HepG2 (cell line): ENCODE measurements around the gene CA11. TPM values are rescaled to one million over a fixed set of nuclear protein-coding genes. Genes with fewer than 3 reads are reported as not detected.

ENCODE experiments used
- ATAC-seq: fragments of 200-7000 bp; cut with Tn5 transposase; 3 replicates; pipeline ENCODE4 v1.9.1; 2020; ENCODE audit warnings: mild to moderate bottlenecking, moderate library complexity
- BruUV-seq: library from RNA; stranded (reverse); fragments of 400-500 nt; replicated peaks from 2 replicates; lab custom pipeline; 2021; lab: Mats Ljungman, UMichigan
- CTCF ChIA-PET: fragments of 300-600 bp; formaldehyde crosslinking; extraction: SDS; loops from one replicate; lab custom pipeline; 2021; ENCODE audit warnings: low total read pairs, inconsistent platforms, low intra/inter-chr PET ratio; lab: Yijun Ruan, JAX
- POLR2A ChIA-PET: fragments of 350-600 bp; sonication (Branson Sonifier 250); formaldehyde crosslinking; loops from one replicate; lab custom pipeline; 2020; ENCODE audit warnings: antibody characterized with exemption, inconsistent platforms; lab: Yijun Ruan, JAX
- DNase-seq: peaks from one replicate; pipeline ENCODE4 v3.0.0-alpha.2; 2015; ENCODE audit warnings: low spot score
- FAIRE-seq: peaks from 3 replicates; lab custom pipeline; 2011; peaks lifted over from hg19 to GRCh38; lab: Jason Lieb, UNC
- H2AFZ ChIP-seq: one replicate; pipeline ENCODE4 v1.6.1; 2011; ENCODE audit warnings: low read length, inconsistent platforms
- H3K27ac ChIP-seq: fragments of 300-600 bp; 3 replicates; pipeline ENCODE4 v1.8.0; 2011; ENCODE audit warnings: mixed run types, mild to moderate bottlenecking, mixed read lengths, low read length, inconsistent platforms; ENCODE audit not compliant: insufficient read depth; ENCODE audit errors: extremely low read length
- H3K27me3 ChIP-seq, 2 experiments: fragments of 200-600 bp in 1 of 2; 2 replicates in 1 of 2; 3 replicates in 1 of 2; pipeline versions ENCODE4 v1.6.0 to v1.8.0; 2011; ENCODE audit warnings: low read length in 2 of 2, mild to moderate bottlenecking in 2 of 2, moderate library complexity in 2 of 2, inconsistent platforms in 1 of 2; ENCODE audit not compliant: insufficient read depth in 2 of 2, control insufficient read depth in 1 of 2
- H3K36me3 ChIP-seq, 2 experiments: fragments of 200-600 bp in 1 of 2; replicated peaks in 1 of 2; 2 replicates in 1 of 2; 3 replicates in 1 of 2; pipeline versions ENCODE4 v1.5.1 to v1.8.0; 2011; ENCODE audit warnings: low read length in 2 of 2, inconsistent platforms in 1 of 2; ENCODE audit not compliant: insufficient read depth in 2 of 2, control insufficient read depth in 1 of 2
- H3K4me1 ChIP-seq: 2 replicates; pipeline ENCODE4 v1.5.1; 2012; ENCODE audit warnings: low read length, inconsistent platforms; ENCODE audit not compliant: insufficient read depth
- H3K4me2 ChIP-seq: 2 replicates; pipeline ENCODE4 v1.6.0; 2011; ENCODE audit warnings: low read depth, low read length, inconsistent platforms
- H3K4me3 ChIP-seq, 3 experiments: fragments of 200-600 bp in 1 of 3; sonication (generic), shearing (Covaris generic) in 1 of 3; replicated peaks in 1 of 3; 2 replicates each; pipeline ENCODE4 v1.5.1; 2011 to 2016; ENCODE audit warnings: low read length in 3 of 3, inconsistent platforms in 2 of 3, low read depth in 2 of 3, mild to moderate bottlenecking in 2 of 3, control low read depth in 1 of 3, mixed read lengths in 1 of 3; ENCODE audit not compliant: insufficient read depth in 1 of 3
- H3K79me2 ChIP-seq: one replicate; pipeline ENCODE4 v1.6.1; 2011; ENCODE audit warnings: low read length, inconsistent platforms; ENCODE audit not compliant: insufficient read depth
- H3K9ac ChIP-seq: 2 replicates; pipeline ENCODE4 v1.6.0; 2011; ENCODE audit warnings: mild to moderate bottlenecking, low read depth, low read length, inconsistent platforms; ENCODE audit not compliant: insufficient read depth
- H3K9me3 ChIP-seq: 2 replicates; pipeline ENCODE4 v1.5.1; 2012; ENCODE audit warnings: mild to moderate bottlenecking, low read length
- H4K20me1 ChIP-seq: 2 replicates; pipeline ENCODE4 v1.6.0; 2011; ENCODE audit warnings: inconsistent platforms, mild to moderate bottlenecking, low read length, moderate library complexity; ENCODE audit not compliant: insufficient read depth
- FOXA1 ChIP-seq, 2 experiments: fragments of 450-650 bp in 1 of 2; sonication (generic) in 1 of 2; formaldehyde crosslinking in 1 of 2; IDR thresholded peaks; 2 replicates each; pipeline versions ENCODE4 v1.4.0 to v1.6.1; 2016 to 2020; ENCODE audit warnings: missing genetic modification reagents in 1 of 2
- FOXK1 ChIP-seq: sonication (generic); formaldehyde crosslinking; IDR thresholded peaks from 2 replicates; pipeline ENCODE4 v1.4.0; 2020; ENCODE audit warnings: low read depth, missing genetic modification reagents, borderline replicate concordance
- GLMP ChIP-seq: sonication (generic); formaldehyde crosslinking; IDR thresholded peaks from 2 replicates; pipeline ENCODE4 v1.9.0; 2021; ENCODE audit warnings: missing genetic modification reagents, mild to moderate bottlenecking, borderline replicate concordance
- MXD3 ChIP-seq: IDR thresholded peaks from 2 replicates; pipeline ENCODE4 v1.6.1; 2016; ENCODE audit warnings: mild to moderate bottlenecking, missing biosample characterization, missing genetic modification reagents
- NFYB ChIP-seq: sonication (generic); formaldehyde crosslinking; IDR thresholded peaks from 2 replicates; pipeline ENCODE4 v1.4.0; 2020; ENCODE audit warnings: missing genetic modification reagents
- NFYC ChIP-seq: IDR thresholded peaks from 2 replicates; pipeline ENCODE4 v1.6.1; 2016; ENCODE audit warnings: missing genetic modification reagents, missing compliant biosample characterization
- ZHX2 ChIP-seq, 2 experiments: sonication (generic) in 1 of 2; formaldehyde crosslinking in 1 of 2; IDR thresholded peaks; 2 replicates each; pipeline versions ENCODE4 v1.6.1 to v1.9.0; 2014 to 2022; ENCODE audit warnings: antibody characterized with exemption in 1 of 2, borderline replicate concordance in 1 of 2, inconsistent platforms in 1 of 2, low read depth in 1 of 2, missing genetic modification reagents in 1 of 2
- ZNF839 ChIP-seq: sonication (generic); formaldehyde crosslinking; IDR thresholded peaks from 2 replicates; pipeline ENCODE4 v1.4.0; 2020; ENCODE audit warnings: missing genetic modification reagents, mild to moderate bottlenecking, borderline replicate concordance
- WGBS: methylation state at CpG from one replicate; pipeline ENCODE4 v1.1.6; 2017; ENCODE audit warnings: low lambda C conversion rate; 5-methylcytosine and 5-hydroxymethylcytosine counted together
- in situ Hi-C: cut with HindIII; loops from 2 replicates; pipeline ENCODE4 v1.10.0; 2017; ENCODE audit warnings: low pct_unique_long_range_greater_than_20kb; ENCODE audit not compliant: extremely low pct_ligation_motif_present
- intact Hi-C: fragments of 100-400 bp; cut with micrococcal nuclease; formaldehyde crosslinking; loops from one replicate; pipeline ENCODE4 v1.10.0; 2022; ENCODE audit not compliant: unreplicated experiment
- polyA plus RNA-seq, 8 experiments: library from polyadenylated mRNA; depleted of rRNA in 3 of 8; stranded (reverse) in 7 of 8; unstranded in 1 of 8; fragments of >200 nt; fragmentation: Illumina TruSeq in 4 of 8; extraction: Trizol in 4 of 8; gene quantifications; 2 replicates each; pipeline versions ENCODE4 v1.2.1 to v1.2.3, GENCODE V29; 2011 to 2016; ENCODE audit warnings: low read depth in 4 of 8, missing spikeins in 1 of 8, mixed read lengths in 1 of 8; ENCODE audit not compliant: insufficient read depth in 1 of 8
- total RNA-seq, 5 experiments: library from RNA; depleted of rRNA; stranded (reverse); fragments of >200 nt; fragmentation: Illumina TruSeq; extraction: Trizol; gene quantifications; 2 replicates each; pipeline ENCODE4 v1.2.3, GENCODE V29; 2016; ENCODE audit warnings: low read depth in 1 of 5

The CA11 gene
- total and polyA plus RNA-seq, 2 of the 13 experiments (the other 11 are each of a cell fraction or from before 2014, with no cell fraction given) = 0.41 to 0.58 TPM

GRCh38 chr19:48624791-48625723, 20.9 kb downstream of the CA11 start (continued):
- no peak for TF ChIP-seq NFYB (CRISPR knock-in tag)

GRCh38 chr19:48624067-48624594, 21.9 kb downstream of the CA11 start:
- H3K27ac ChIP-seq = peak overlapping the region; percentile 73
- peak overlapping the region; percentile 73 for H3K4me2 ChIP-seq
- H3K4me1 ChIP-seq = peaks cover 49% of the 10 kb centered on the region
- FAIRE-seq (peak; percentile 68), ATAC-seq (peak; percentile 74), DNase-seq (peak; percentile 82)
- H3K9me3 ChIP-seq = no peaks in the 10 kb centered on the region
- no peak overlapping the region for H2AFZ ChIP-seq
- H4K20me1 ChIP-seq = no peaks in the 10 kb centered on the region
- H3K36me3 ChIP-seq = no peaks in the 10 kb centered on the region
- H3K27me3 ChIP-seq = no peaks in the 10 kb centered on the region
- in situ Hi-C loops (no loop called here), intact Hi-C loops (no loop called here)
- peaks cover 4% of the 10 kb centered on the region for H3K79me2 ChIP-seq
- CTCF ChIA-PET = no interaction called here
- H3K9ac ChIP-seq = peak overlapping the region; percentile 66
- WGBS = 84% methylated on average over 40 of the region's 40 CpGs
- POLR2A ChIA-PET = interaction anchor here (0.9 to 1.8 kb wide), 4 partner anchors 9 to 56 kb away, joined by 3 to 15 read pairs (median 3); partner anchors contain the start of gene FAM83E
- H3K4me3 ChIP-seq = peak overlapping the region; percentile 52 to 65 (median 63); a peak in 5 of 6 replicates
- no TSS peak for BruUV-seq
- TF ChIP-seq ZHX2 (IDR thresholded peaks at IDR 0.05; ENCODE audit: low read depth) (peak; percentile 93), ZHX2 (CRISPR knock-in tag; IDR thresholded peaks at IDR 0.05; ENCODE audit: borderline replicate concordance) (no peak), MXD3 (no peak), ZNF839 (CRISPR knock-in tag) (no peak), NFYC (CRISPR knock-in tag) (peak; percentile 82), FOXA1 (IDR thresholded peaks at IDR 0.05) (no peak), FOXA1 (CRISPR knock-in tag; IDR thresholded peaks at IDR 0.05) (no peak), FOXK1 (CRISPR knock-in tag) (no peak), GLMP (no peak)
